ENCODE results near the gene NEK11.

The NEK11 gene

GRCh38 chr3:131324923-131325322, 298.2 kb downstream of the NEK11 start:
- Histone ChIP-seq H3K9ac (ENCODE audit: low read depth, low read length, poor library complexity, severe bottlenecking) (no peak overlapping the region), H3K79me2 (ENCODE audit: insufficient read depth, low read length) (no peaks in the 10 kb centered on the region), H3K36me3 (ENCODE audit: insufficient read depth, low read length) (no peaks in the 10 kb centered on the region), H3K27me3 (ENCODE audit: insufficient read depth, low read length, poor library complexity, severe bottlenecking) (no peaks in the 10 kb centered on the region), H3K4me2 (ENCODE audit: low read depth, low read length, poor library complexity, severe bottlenecking) (no peak overlapping the region), H3K4me3 (ENCODE audit: low read length, poor library complexity, severe bottlenecking) (no peak overlapping the region), H3K4me1 (ENCODE audit: insufficient read depth, low read length, poor library complexity, severe bottlenecking) (no peaks in the 10 kb centered on the region), H2AFZ (ENCODE audit: low read length) (no peak overlapping the region), H3F3A (ENCODE audit: low read depth) (no peaks in the 10 kb centered on the region), H3K9me3 (ENCODE audit: insufficient read depth, low read depth, low read length) (no peaks in the 10 kb centered on the region), H3K9me2 (replicated peaks; ENCODE audit: low read depth, low read length) (no peaks in the 10 kb centered on the region), H4K20me1 (ENCODE audit: insufficient read depth, low read length, poor library complexity, severe bottlenecking) (no peaks in the 10 kb centered on the region)
- TF ChIP-seq CTCF (conservative IDR thresholded peaks at IDR 0.05; ENCODE audit: low read length), result no peak
- TF ChIP-seq EZH2phosphoT487 (IDR thresholded peaks at IDR 0.05; ENCODE audit: borderline replicate concordance), result no peak

GRCh38 chr3:131326307-131326706, 299.6 kb downstream of the NEK11 start:
- no peak overlapping the region for H3K4me2 ChIP-seq (ENCODE audit: low read depth, low read length, poor library complexity, severe bottlenecking)
- TF ChIP-seq EZH2phosphoT487 (IDR thresholded peaks at IDR 0.05; ENCODE audit: borderline replicate concordance) (no peak), CTCF (conservative IDR thresholded peaks at IDR 0.05; ENCODE audit: low read length) (no peak)

GRCh38 chr3:131328721-131329120, 302.0 kb downstream of the NEK11 start:
- Histone ChIP-seq H3K9ac (ENCODE audit: low read depth, low read length, poor library complexity, severe bottlenecking) (no peak overlapping the region), H3K9me2 (replicated peaks; ENCODE audit: low read depth, low read length) (no peaks in the 10 kb centered on the region), H2AFZ (ENCODE audit: low read length) (no peak overlapping the region), H3K4me1 (ENCODE audit: insufficient read depth, low read length, poor library complexity, severe bottlenecking) (no peaks in the 10 kb centered on the region), H3K79me2 (ENCODE audit: insufficient read depth, low read length) (no peaks in the 10 kb centered on the region), H3K4me2 (ENCODE audit: low read depth, low read length, poor library complexity, severe bottlenecking) (no peak overlapping the region), H3K9me3 (ENCODE audit: insufficient read depth, low read depth, low read length) (no peaks in the 10 kb centered on the region), H4K20me1 (ENCODE audit: insufficient read depth, low read length, poor library complexity, severe bottlenecking) (no peaks in the 10 kb centered on the region), H3K36me3 (ENCODE audit: insufficient read depth, low read length) (no peaks in the 10 kb centered on the region), H3K4me3 (ENCODE audit: low read length, poor library complexity, severe bottlenecking) (no peak overlapping the region), H3K27me3 (ENCODE audit: insufficient read depth, low read length, poor library complexity, severe bottlenecking) (no peaks in the 10 kb centered on the region), H3F3A (ENCODE audit: low read depth) (no peaks in the 10 kb centered on the region)
- TF ChIP-seq CTCF (conservative IDR thresholded peaks at IDR 0.05; ENCODE audit: low read length), result no peak
- no peak for TF ChIP-seq EZH2phosphoT487 (IDR thresholded peaks at IDR 0.05; ENCODE audit: borderline replicate concordance)

More at GRCh38 chr3:131326307-131326706, 299.6 kb downstream of the NEK11 start:
- Histone ChIP-seq H4K20me1 (ENCODE audit: insufficient read depth, low read length, poor library complexity, severe bottlenecking) (no peaks in the 10 kb centered on the region), H3K9me2 (replicated peaks; ENCODE audit: low read depth, low read length) (no peaks in the 10 kb centered on the region), H2AFZ (ENCODE audit: low read length) (no peak overlapping the region), H3K4me3 (ENCODE audit: low read length, poor library complexity, severe bottlenecking) (no peak overlapping the region), H3K36me3 (ENCODE audit: insufficient read depth, low read length) (no peaks in the 10 kb centered on the region), H3K79me2 (ENCODE audit: insufficient read depth, low read length) (no peaks in the 10 kb centered on the region), H3K4me1 (ENCODE audit: insufficient read depth, low read length, poor library complexity, severe bottlenecking) (no peaks in the 10 kb centered on the region), H3K27me3 (ENCODE audit: insufficient read depth, low read length, poor library complexity, severe bottlenecking) (no peaks in the 10 kb centered on the region), H3F3A (ENCODE audit: low read depth) (no peaks in the 10 kb centered on the region), H3K9me3 (ENCODE audit: insufficient read depth, low read depth, low read length) (no peaks in the 10 kb centered on the region), H3K9ac (ENCODE audit: low read depth, low read length, poor library complexity, severe bottlenecking) (no peak overlapping the region)

Data from Loucy (cell line).